Upper lobe of left lung (tissue), 6 donors: ENCODE data around the gene ADSS1. TPM values are rescaled to one million over a fixed set of nuclear protein-coding genes. Genes with fewer than 3 reads are reported as not detected.

Experiments
- ATAC-seq, 2 donors: fragments of 200-7000 bp; cut with Tn5 transposase; one replicate each; pipeline ENCODE4 v1.9.1; 2022; ENCODE audit warnings: mild to moderate bottlenecking in 2 of 2, moderate library complexity in 2 of 2; ENCODE audit not compliant: low FRiP score in 2 of 2
- DNase-seq, 2 donors: peaks; one replicate each; pipeline ENCODE4 v3.0.0-alpha.2; 2019 to 2020
- H3K27ac ChIP-seq, 4 donors: fragments of 200-600 bp; sonication (generic); one replicate each; pipeline ENCODE4 v1.5.1; 2016 to 2019
- H3K27me3 ChIP-seq, 4 donors: fragments of 200-600 bp; sonication (generic); one replicate each; pipeline ENCODE4 v1.5.1; 2017 to 2019
- H3K36me3 ChIP-seq, 4 donors: fragments of 200-600 bp; sonication (generic); one replicate each; pipeline ENCODE4 v1.5.1; 2016 to 2019
- H3K4me1 ChIP-seq, 4 donors: fragments of 200-600 bp; sonication (generic); one replicate each; pipeline ENCODE4 v1.5.1; 2018 to 2019
- H3K4me3 ChIP-seq, 4 donors: fragments of 200-600 bp; sonication (generic); one replicate each; pipeline ENCODE4 v1.5.1; 2017 to 2019; ENCODE audit warnings: mild to moderate bottlenecking in 2 of 4, moderate library complexity in 1 of 4
- H3K9me3 ChIP-seq, 4 donors: fragments of 200-600 bp; sonication (generic); one replicate each; pipeline ENCODE4 v1.5.1; 2018 to 2019
- CTCF ChIP-seq, 6 experiments: fragments of 450-650 bp in 4 of 6; fragments of 200-600 bp in 2 of 6; sonication (generic) in 2 of 6; IDR thresholded peaks; one replicate each; pipeline ENCODE4 v1.5.1; 2016 to 2019; ENCODE audit warnings: antibody characterized with exemption in 6 of 6
- EP300 ChIP-seq, 4 donors: sonication (generic); formaldehyde crosslinking; IDR thresholded peaks; one replicate each; pipeline ENCODE4 v1.5.1; 2017; ENCODE audit warnings: antibody characterized with exemption in 4 of 4, control low read depth in 2 of 4
- POLR2A ChIP-seq, 4 donors: fragments of 450-650 bp; IDR thresholded peaks; one replicate each; pipeline ENCODE4 v1.5.1; 2016 to 2017; ENCODE audit warnings: antibody characterized with exemption in 4 of 4, mild to moderate bottlenecking in 2 of 4
- POLR2AphosphoS5 ChIP-seq, 2 donors: sonication (generic); formaldehyde crosslinking; IDR thresholded peaks; one replicate each; pipeline ENCODE4 v1.5.1; 2017; ENCODE audit warnings: antibody characterized with exemption in 2 of 2
- WGBS, 2 donors: methylation state at CpG; one replicate each; pipeline ENCODE4 v1.1.5; 2017 to 2018; 5-methylcytosine and 5-hydroxymethylcytosine counted together
- total RNA-seq, 6 donors: library from RNA; depleted of rRNA in 4 of 6; stranded (reverse); fragments of >200 nt in 4 of 6; gene quantifications; one replicate each; pipeline versions ENCODE4 v1.1.0 to v1.2.1, GENCODE V29; 2016 to 2021
- donor health status: DM: no; HTN: no; CAD: no; lungs with moderate emphysema.
- donor health status: DM: no; HTN: yes; CAD: no; lungs with severe emphysema.

Gene ADSS1
- total RNA-seq, 6 donors from 2014 or later = 4.9 to 34.6 (median 6.2) TPM

- 75 to 76% methylated on average over 50 to 87 of the region's 90 CpGs for WGBS, 2 donors
- TF ChIP-seq EP300 (IDR thresholded peaks at IDR 0.05) = no peak
- TF ChIP-seq POLR2AphosphoS5 (IDR thresholded peaks at IDR 0.05) = no peak
- TF ChIP-seq CTCF (IDR thresholded peaks at IDR 0.05) = no peak
- TF ChIP-seq POLR2A (IDR thresholded peaks at IDR 0.05) = no peak
- peaks cover 4 to 17% (median 14%) of the 10 kb centered on the region in 4 donors for H3K36me3 ChIP-seq
These were observed 27.8 kb downstream of the ADSS1 start for GRCh38 chr14:104751539-104752422.

GRCh38 chr14:104752423-104752734 lies 28.4 kb downstream of the ADSS1 start:
- H3K4me3 ChIP-seq = peak overlapping the region in 3 of 4 donors; percentile 82 to 97 (median 84)
- H3K27ac ChIP-seq = peak overlapping the region; percentile 86 to 91 (median 90)
- peaks cover 14 to 39% (median 24%) of the 10 kb centered on the region in 4 donors for H3K4me1 ChIP-seq
- peak in 2 of 4 donors; percentile 21 to 22 for TF ChIP-seq POLR2A (IDR thresholded peaks at IDR 0.05)
- no peak for TF ChIP-seq EP300 (IDR thresholded peaks at IDR 0.05)
- WGBS, 2 donors = 6 to 9% methylated on average over 12 to 17 of the region's 21 CpGs
- ATAC-seq (no peak), DNase-seq (no peak)
- no peaks in the 10 kb centered on the region for H3K27me3 ChIP-seq
- no peaks in the 10 kb centered on the region for H3K9me3 ChIP-seq
- H3K36me3 ChIP-seq = peaks cover 4 to 23% (median 18%) of the 10 kb centered on the region in 4 donors

More at GRCh38 chr14:104751539-104752422, 27.8 kb downstream of the ADSS1 start:
- H3K4me3 ChIP-seq = peak overlapping the region in 3 of 4 donors; percentile 82 to 97 (median 84)
- ATAC-seq (no peak), DNase-seq (peak in 1 of 2 donors; percentile 91)
- H3K9me3 ChIP-seq = no peaks in the 10 kb centered on the region
- H3K27ac ChIP-seq = peak overlapping the region; percentile 86 to 91 (median 90)
- peaks cover 14 to 39% (median 24%) of the 10 kb centered on the region in 4 donors for H3K4me1 ChIP-seq
- no peaks in the 10 kb centered on the region for H3K27me3 ChIP-seq

DNA sequence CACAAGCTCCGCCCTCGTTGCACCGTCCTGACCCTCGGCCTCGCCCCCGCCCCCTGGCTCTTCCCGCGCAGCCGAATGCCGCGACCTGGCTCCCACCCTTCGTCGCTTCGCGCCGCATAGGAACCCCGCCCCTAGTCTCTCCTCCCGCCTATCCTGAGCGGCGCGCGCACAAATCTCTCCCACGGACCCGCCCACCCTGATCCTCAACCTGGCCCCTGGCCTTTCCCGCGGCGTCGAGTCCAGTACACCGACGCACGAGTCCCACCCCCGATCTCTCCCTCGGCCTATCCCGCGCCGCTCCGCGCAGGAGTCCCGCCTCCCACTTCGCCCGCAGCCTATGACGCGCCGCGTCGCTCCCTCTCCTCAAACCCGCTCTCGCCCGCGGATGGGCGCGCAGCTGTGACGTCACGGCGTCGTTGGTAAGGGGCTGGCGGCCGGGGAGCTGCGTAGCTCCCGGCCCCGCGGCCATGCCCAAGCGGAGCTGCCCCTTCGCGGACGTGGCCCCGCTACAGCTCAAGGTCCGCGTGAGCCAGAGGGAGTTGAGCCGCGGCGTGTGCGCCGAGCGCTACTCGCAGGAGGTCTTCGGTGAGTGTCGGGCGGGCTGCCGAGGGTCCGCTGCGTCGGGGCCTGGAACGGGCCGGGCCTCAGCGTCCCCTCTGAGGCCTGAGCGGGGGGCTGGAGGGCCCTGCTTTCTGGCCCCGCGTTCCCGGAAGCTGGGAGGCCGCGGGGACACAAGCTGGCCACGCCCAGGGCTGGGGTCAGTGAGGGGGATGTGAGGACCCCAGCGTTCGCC lies 28.9 kb downstream of the ADSS1 start, which contains the start of gene SIVA1:
SIVA1 (plus strand) TSS at position 413 of the 793 bp plus-strand sequence; CDS start at position 468, 55 bp downstream.
- 0% methylated on average over 10 to 33 of the region's 95 CpGs for WGBS, 2 donors
- TF ChIP-seq POLR2AphosphoS5 (IDR thresholded peaks at IDR 0.05) (peak; percentile 93 to 96), POLR2A (IDR thresholded peaks at IDR 0.05) (peak in 3 of 4 donors; percentile 82 to 96 (median 94)), EP300 (IDR thresholded peaks at IDR 0.05) (peak in 1 of 4 donors; percentile 44), CTCF (IDR thresholded peaks at IDR 0.05) (peak in 3 of 6 experiments; percentile 30 to 45 (median 33))
- Histone ChIP-seq H3K4me1 (peaks cover 14 to 35% (median 24%) of the 10 kb centered on the region in 4 donors), H3K36me3 (peaks cover 4 to 28% (median 24%) of the 10 kb centered on the region in 4 donors), H3K27me3 (no peaks in the 10 kb centered on the region), H3K9me3 (no peaks in the 10 kb centered on the region), H3K27ac (peak within 1 kb of the TSS; percentile 86 to 91 (median 90)), H3K4me3 (peak within 1 kb of the TSS; percentile 82 to 97 (median 90))
- ATAC-seq (peak; percentile 97 to 98), DNase-seq (peak; percentile 99 to 100)

- 3 to 5% methylated on average over 12 to 25 of the region's 30 CpGs for WGBS, 2 donors
These were observed 29.6 kb downstream of the ADSS1 start for GRCh38 chr14:104753528-104754212.

More at GRCh38 chr14:104753528-104754212, 29.6 kb downstream of the ADSS1 start:
- Histone ChIP-seq H3K36me3 (peaks cover 4 to 36% (median 29%) of the 10 kb centered on the region in 4 donors), H3K9me3 (no peaks in the 10 kb centered on the region), H3K4me1 (peaks cover 14 to 31% (median 24%) of the 10 kb centered on the region in 4 donors), H3K27me3 (no peaks in the 10 kb centered on the region), H3K27ac (peak overlapping the region; percentile 86 to 91 (median 90)), H3K4me3 (peak overlapping the region; percentile 82 to 97 (median 90))
- DNase-seq = peak in 1 of 2 donors; percentile 87
- TF ChIP-seq CTCF (IDR thresholded peaks at IDR 0.05) (no peak), POLR2A (IDR thresholded peaks at IDR 0.05) (no peak), POLR2AphosphoS5 (IDR thresholded peaks at IDR 0.05) (no peak), EP300 (IDR thresholded peaks at IDR 0.05) (no peak)
- ATAC-seq = peak in 1 of 2 donors; percentile 2
